Keratinocyte (primary cell): ENCODE measurements around the gene CLSTN3. TPM values are rescaled to one million over a fixed set of nuclear protein-coding genes. Genes with fewer than 3 reads are reported as not detected.

Source experiments
- DNase-seq: peaks from one replicate; pipeline ENCODE4 v3.0.0-alpha.2; 2011; ENCODE audit warnings: low read depth, missing footprints, low spot score
- FAIRE-seq: peaks from 2 replicates; lab custom pipeline; 2011; peaks lifted over from hg19 to GRCh38; lab: Jason Lieb, UNC
- H2AFZ ChIP-seq: 2 replicates; pipeline ENCODE4 v1.6.0; 2012; ENCODE audit warnings: low read length, control low read depth, inconsistent platforms; ENCODE audit not compliant: control insufficient read depth
- H3K27ac ChIP-seq: 2 replicates; pipeline ENCODE4 v1.5.1; 2011; ENCODE audit warnings: low read length; ENCODE audit not compliant: control insufficient read depth, insufficient read depth
- H3K27me3 ChIP-seq: 3 replicates; pipeline ENCODE4 v1.6.0; 2011; ENCODE audit warnings: low read length; ENCODE audit not compliant: control insufficient read depth, insufficient read depth; ENCODE audit errors: extremely low read depth
- H3K36me3 ChIP-seq, 2 experiments: 2 replicates in 1 of 2; 3 replicates in 1 of 2; pipeline ENCODE4 v1.5.1; 2011; ENCODE audit warnings: low read length in 2 of 2, mild to moderate bottlenecking in 1 of 2; ENCODE audit not compliant: control insufficient read depth in 2 of 2, insufficient read depth in 2 of 2; ENCODE audit errors: extremely low read depth in 1 of 2
- H3K4me1 ChIP-seq: 3 replicates; pipeline ENCODE4 v1.5.1; 2011; ENCODE audit warnings: low read length; ENCODE audit not compliant: control insufficient read depth, insufficient read depth; ENCODE audit errors: extremely low read depth
- H3K4me2 ChIP-seq: 3 replicates; pipeline ENCODE4 v1.6.0; 2011; ENCODE audit warnings: low read depth, low read length; ENCODE audit not compliant: control insufficient read depth, insufficient read depth; ENCODE audit errors: extremely low read depth
- H3K4me3 ChIP-seq, 3 experiments: fragments of 200-600 bp in 1 of 3; sonication (generic) in 1 of 3; 2 replicates in 2 of 3; 3 replicates in 1 of 3; pipeline ENCODE4 v1.5.1; 2011 to 2016; ENCODE audit warnings: low read length in 3 of 3, mild to moderate bottlenecking in 3 of 3, control low read depth in 2 of 3, inconsistent platforms in 1 of 3, low read depth in 1 of 3, mixed read lengths in 1 of 3, mixed run types in 1 of 3, moderate library complexity in 1 of 3; ENCODE audit not compliant: control insufficient read depth in 2 of 3, insufficient read depth in 2 of 3; ENCODE audit errors: extremely low read depth in 1 of 3
- H3K79me2 ChIP-seq: 2 replicates; pipeline ENCODE4 v1.6.0; 2012; ENCODE audit warnings: low read length; ENCODE audit not compliant: control insufficient read depth, insufficient read depth
- H3K9ac ChIP-seq: 3 replicates; pipeline ENCODE4 v1.6.0; 2011; ENCODE audit warnings: low read length; ENCODE audit not compliant: control insufficient read depth, insufficient read depth; ENCODE audit errors: extremely low read depth
- H3K9me1 ChIP-seq: 3 replicates; pipeline ENCODE4 v1.6.0; 2011; ENCODE audit warnings: low read length; ENCODE audit not compliant: control insufficient read depth, insufficient read depth; ENCODE audit errors: extremely low read depth
- H3K9me3 ChIP-seq: 2 replicates; pipeline ENCODE4 v1.5.1; 2012; ENCODE audit warnings: low read depth, low read length; ENCODE audit not compliant: control insufficient read depth
- H4K20me1 ChIP-seq: 3 replicates; pipeline ENCODE4 v1.6.0; 2011; ENCODE audit warnings: low read length; ENCODE audit not compliant: control insufficient read depth, insufficient read depth; ENCODE audit errors: extremely low read depth
- CTCF ChIP-seq, 3 experiments: IDR thresholded peaks in 1 of 3; conservative IDR thresholded peaks in 1 of 3; optimal IDR thresholded peaks in 1 of 3; 2 replicates in 2 of 3; 3 replicates in 1 of 3; pipeline versions ENCODE3 to v1.5.1; 2011; ENCODE audit warnings: low read length in 3 of 3, mild to moderate bottlenecking in 3 of 3, moderate library complexity in 2 of 3, control low read depth in 1 of 3, inconsistent platforms in 1 of 3; ENCODE audit not compliant: insufficient read depth in 2 of 3; ENCODE audit errors: extremely low read depth in 1 of 3
- EZH2 ChIP-seq: IDR thresholded peaks from one replicate; pipeline ENCODE4 v1.6.1; 2012; ENCODE audit warnings: inconsistent platforms, mild to moderate bottlenecking, low read length, moderate library complexity
- dilution Hi-C: fragments of 300-500 bp; cut with MboI; formaldehyde crosslinking; loops from one replicate; pipeline ENCODE4 v1.7.0; 2020; ENCODE audit warnings: low sequenced_read_pairs; ENCODE audit not compliant: extremely low pct_ligation_motif_present
- polyA plus RNA-seq, 5 experiments: library from polyadenylated mRNA; depleted of rRNA in 3 of 5; stranded (reverse) in 3 of 5; stranded (forward) in 1 of 5; unstranded in 1 of 5; fragments of >200 nt; gene quantifications; 1 replicate in 1 of 5; 2 replicates in 3 of 5; 3 replicates in 1 of 5; pipeline versions ENCODE4 v1.2.1 to v1.2.3, GENCODE V29; 2011 to 2012; ENCODE audit warnings: missing spikeins in 2 of 5, low read depth in 1 of 5, low replicate concordance in 1 of 5

Gene CLSTN3
- polyA plus RNA-seq, 1 donor (not counting 4 experiments of a cell fraction or from before 2014, with no cell fraction given) = 12.8 TPM

- Histone ChIP-seq H2AFZ (no peak overlapping the region), H3K9me3 (no peaks in the 10 kb centered on the region), H3K4me1 (peaks cover 16% of the 10 kb centered on the region), H3K9me1 (no peaks in the 10 kb centered on the region), H3K9ac (no peak overlapping the region), H3K79me2 (no peaks in the 10 kb centered on the region), H3K4me3 (no peak overlapping the region), H3K36me3 (peaks cover 0 to 7% of the 10 kb centered on the region in 2 experiments), H4K20me1 (peaks cover 3% of the 10 kb centered on the region), H3K27me3 (no peaks in the 10 kb centered on the region), H3K27ac (no peak overlapping the region), H3K4me2 (no peak overlapping the region)
- FAIRE-seq = no peak
- DNase-seq = no peak
- TF ChIP-seq EZH2 (no peak), CTCF (optimal IDR thresholded peaks at IDR 0.05 in 1 of 3, IDR thresholded peaks at IDR 0.05 in 1 of 3, conservative IDR thresholded peaks at IDR 0.05 in 1 of 3; ENCODE audit: extremely low read depth in 1 of 3, insufficient read depth in 2 of 3, low read length in 3 of 3) (no peak)
- dilution Hi-C loops = no loop called here
Observed at GRCh38 chr12:7156259-7157197, 26.4 kb downstream of the CLSTN3 start.

GRCh38 chr12:7157391-7157790, 27.2 kb downstream of the CLSTN3 start:
- no peak overlapping the region for H3K9ac ChIP-seq
- no peak overlapping the region for H3K27ac ChIP-seq
- no peak overlapping the region for H3K4me2 ChIP-seq
- no peak overlapping the region for H2AFZ ChIP-seq
- no peak overlapping the region for H3K4me3 ChIP-seq
- H3K9me3 ChIP-seq = no peaks in the 10 kb centered on the region
- H3K36me3 ChIP-seq = peaks cover 0 to 7% of the 10 kb centered on the region in 2 experiments
- H3K27me3 ChIP-seq = peaks cover 2% of the 10 kb centered on the region
- peaks cover 3% of the 10 kb centered on the region for H4K20me1 ChIP-seq
- TF ChIP-seq CTCF (optimal IDR thresholded peaks at IDR 0.05 in 1 of 3, IDR thresholded peaks at IDR 0.05 in 1 of 3, conservative IDR thresholded peaks at IDR 0.05 in 1 of 3; ENCODE audit: extremely low read depth in 1 of 3, insufficient read depth in 2 of 3, low read length in 3 of 3) = no peak
- TF ChIP-seq EZH2 = no peak
- no peaks in the 10 kb centered on the region for H3K9me1 ChIP-seq
- FAIRE-seq (no peak), DNase-seq (no peak)
- H3K4me1 ChIP-seq = peaks cover 16% of the 10 kb centered on the region
- dilution Hi-C loops = no loop called here
- H3K79me2 ChIP-seq = no peaks in the 10 kb centered on the region
